HEK293 (cell line): Measurements from ENCODE around the gene FRMD3.

Experiments
- CTCF ChIA-PET: fragments of 350-600 bp; formaldehyde crosslinking; extraction: SDS; loops from one replicate; lab custom pipeline; 2021; ENCODE audit warnings: antibody characterized with exemption; lab: Yijun Ruan, JAX
- POLR2A ChIA-PET: fragments of 300-600 bp; formaldehyde crosslinking; extraction: SDS; loops from one replicate; lab custom pipeline; 2020; ENCODE audit warnings: antibody characterized with exemption, inconsistent platforms; lab: Yijun Ruan, JAX
- H3K27ac ChIP-seq: fragments of 200-500 bp; sonication (Bioruptor generic); 2 replicates; pipeline ENCODE4 v1.5.1; 2014; ENCODE audit warnings: low read depth, low read length, control low read depth, inconsistent platforms; ENCODE audit errors: extremely low read depth
- H3K36me3 ChIP-seq, 2 experiments: fragments of 200-500 bp in 1 of 2; sonication (Bioruptor generic) in 1 of 2; 1 replicate in 1 of 2; 2 replicates in 1 of 2; pipeline ENCODE4 v1.5.1; 2014 to 2017; ENCODE audit warnings: inconsistent platforms in 2 of 2, low read length in 2 of 2; ENCODE audit not compliant: control insufficient read depth in 2 of 2, insufficient read depth in 1 of 2
- H3K4me1 ChIP-seq: fragments of 200-500 bp; sonication (Bioruptor generic); 2 replicates; pipeline ENCODE4 v1.5.1; 2014; ENCODE audit warnings: mild to moderate bottlenecking, low read length, inconsistent platforms; ENCODE audit not compliant: control insufficient read depth, insufficient read depth
- H3K4me3 ChIP-seq: 2 replicates; pipeline ENCODE4 v1.5.1; 2011; ENCODE audit warnings: low read depth, mild to moderate bottlenecking, control low read depth, low read length, moderate library complexity
- H3K9me3 ChIP-seq: fragments of 200-500 bp; sonication (Bioruptor generic); 2 replicates; pipeline ENCODE4 v1.5.1; 2014; ENCODE audit warnings: low read depth, low read length, inconsistent platforms; ENCODE audit not compliant: control insufficient read depth, insufficient read depth
- ATF2 ChIP-seq: fragments of 450-650 bp; formaldehyde crosslinking; IDR thresholded peaks from 2 replicates; pipeline ENCODE4 v1.5.1; 2016; ENCODE audit warnings: missing biosample characterization, missing genetic modification characterization, low read depth
- KLF7 ChIP-seq: fragments of 450-650 bp; formaldehyde crosslinking; IDR thresholded peaks from 2 replicates; pipeline ENCODE4 v1.5.1; 2016; ENCODE audit warnings: missing biosample characterization, missing genetic modification characterization, borderline replicate concordance
- MEIS1 ChIP-seq: sonication (generic); formaldehyde crosslinking; IDR thresholded peaks from 2 replicates; pipeline ENCODE4 v1.8.1; 2022; ENCODE audit warnings: missing genetic modification reagents, mild to moderate bottlenecking, borderline replicate concordance
- PATZ1 ChIP-seq: fragments of 450-650 bp; formaldehyde crosslinking; IDR thresholded peaks from 2 replicates; pipeline ENCODE4 v1.5.1; 2016; ENCODE audit warnings: missing biosample characterization, missing genetic modification characterization
- PRDM2 ChIP-seq: fragments of 450-650 bp; formaldehyde crosslinking; IDR thresholded peaks from 2 replicates; pipeline ENCODE4 v1.5.1; 2016; ENCODE audit warnings: missing biosample characterization, missing genetic modification characterization, borderline replicate concordance
- ZBTB1 ChIP-seq: fragments of 450-650 bp; formaldehyde crosslinking; IDR thresholded peaks from 2 replicates; pipeline ENCODE4 v1.5.1; 2016; ENCODE audit warnings: missing biosample characterization, missing genetic modification characterization
- ZNF37A ChIP-seq: fragments of 450-650 bp; IDR thresholded peaks from 2 replicates; pipeline ENCODE4 v1.5.1; 2018; ENCODE audit warnings: missing biosample characterization, missing genetic modification characterization
- ZNF449 ChIP-seq: fragments of 450-650 bp; formaldehyde crosslinking; IDR thresholded peaks from 2 replicates; pipeline ENCODE4 v1.5.1; 2017; ENCODE audit warnings: missing biosample characterization, mild to moderate bottlenecking, missing genetic modification characterization, moderate library complexity
- ZNF560 ChIP-seq: fragments of 450-650 bp; formaldehyde crosslinking; IDR thresholded peaks from 2 replicates; pipeline ENCODE4 v1.5.1; 2017; ENCODE audit warnings: missing biosample characterization, missing genetic modification characterization, borderline replicate concordance
- ZNF596 ChIP-seq: fragments of 450-650 bp; IDR thresholded peaks from 2 replicates; pipeline ENCODE4 v1.5.0; 2018; ENCODE audit warnings: missing biosample characterization, mild to moderate bottlenecking, missing genetic modification characterization, moderate library complexity
- ZNF621 ChIP-seq: fragments of 450-650 bp; formaldehyde crosslinking; IDR thresholded peaks from 2 replicates; pipeline ENCODE4 v1.5.1; 2017; ENCODE audit warnings: missing biosample characterization, missing genetic modification characterization
- ZNF692 ChIP-seq: fragments of 450-650 bp; formaldehyde crosslinking; IDR thresholded peaks from 2 replicates; pipeline ENCODE4 v1.5.1; 2016; ENCODE audit warnings: missing biosample characterization, missing genetic modification characterization
- ZNF76 ChIP-seq: fragments of 450-650 bp; formaldehyde crosslinking; IDR thresholded peaks from 2 replicates; pipeline ENCODE4; 2016; ENCODE audit warnings: low read depth, missing biosample characterization, missing genetic modification characterization, borderline replicate concordance
- ZNF791 ChIP-seq: fragments of 450-650 bp; formaldehyde crosslinking; IDR thresholded peaks from 2 replicates; pipeline ENCODE4 v1.5.1; 2016; ENCODE audit warnings: missing biosample characterization, missing genetic modification characterization

FRMD3 gene

GRCh38 chr9:83497441-83497840 lies 40.8 kb downstream of the FRMD3 start:
- ChIA-PET POLR2A (no interaction called here), CTCF (interaction anchor here (0.5 kb wide), 1 partner anchor 684 kb away, joined by 3 read pairs; no protein-coding TSS in a partner anchor)
- Histone ChIP-seq H3K4me3 (no peak overlapping the region), H3K36me3 (no peaks in the 10 kb centered on the region), H3K27ac (no peak overlapping the region), H3K4me1 (no peaks in the 10 kb centered on the region), H3K9me3 (no peaks in the 10 kb centered on the region)
- TF ChIP-seq ZNF621 (tag by site-specific recombination) = no peak
- TF ChIP-seq ZNF76 = no peak
- TF ChIP-seq ATF2 = no peak
- TF ChIP-seq PRDM2 (tag by site-specific recombination) = no peak
- no peak for TF ChIP-seq ZNF37A (tag by site-specific recombination)
- TF ChIP-seq ZNF560 = no peak
- TF ChIP-seq ZNF692 (tag by site-specific recombination) = no peak
- TF ChIP-seq ZBTB1 = no peak
- no peak for TF ChIP-seq ZNF449
- no peak for TF ChIP-seq ZNF791
- TF ChIP-seq PATZ1 (tag by site-specific recombination) = no peak
- no peak for TF ChIP-seq MEIS1 (CRISPR knock-in tag)

GRCh38 chr9:83491995-83492394 lies 46.2 kb downstream of the FRMD3 start:
- CTCF ChIA-PET = no interaction called here
- Histone ChIP-seq H3K4me1 (no peaks in the 10 kb centered on the region), H3K27ac (no peak overlapping the region), H3K36me3 (no peaks in the 10 kb centered on the region), H3K4me3 (no peak overlapping the region), H3K9me3 (no peaks in the 10 kb centered on the region)
- TF ChIP-seq ZNF596 = no peak
- TF ChIP-seq KLF7 (tag by site-specific recombination) = no peak
- POLR2A ChIA-PET = no interaction called here
